Measurements from ENCODE around the gene RBFOX1. TPM values are rescaled to one million over a fixed set of nuclear protein-coding genes. Genes with fewer than 3 reads are reported as not detected.

Gene RBFOX1
- total RNA-seq, 1 donor from 2014 or later = 0.69 TPM

DNA sequence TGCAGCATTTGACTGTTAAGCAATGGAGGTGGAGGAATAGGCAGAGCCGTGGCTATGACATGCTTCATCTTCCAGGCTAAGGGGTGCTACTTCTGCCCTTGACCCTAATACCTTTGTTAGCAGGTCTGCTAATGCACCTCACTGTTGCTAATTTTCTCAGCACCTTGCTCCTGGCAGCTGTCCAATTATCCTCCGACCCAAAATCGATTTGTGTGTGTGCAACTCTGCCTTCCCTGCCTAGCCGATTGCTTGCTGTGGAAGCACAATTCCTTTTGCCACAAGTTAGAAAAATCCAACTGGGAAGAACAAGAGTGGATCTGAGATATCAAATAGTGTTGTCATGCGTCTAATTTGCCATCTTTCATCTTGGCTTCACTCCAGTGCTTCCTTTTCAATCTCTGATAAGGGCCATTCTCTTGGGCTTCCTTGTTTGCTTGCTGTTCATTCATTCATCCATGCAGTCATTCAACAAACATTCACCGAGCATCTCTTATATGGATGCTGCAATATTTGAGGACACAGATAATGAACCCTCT is 422.8 kb downstream of the RBFOX1 start:
- TF ChIP-seq, protein P1, sequence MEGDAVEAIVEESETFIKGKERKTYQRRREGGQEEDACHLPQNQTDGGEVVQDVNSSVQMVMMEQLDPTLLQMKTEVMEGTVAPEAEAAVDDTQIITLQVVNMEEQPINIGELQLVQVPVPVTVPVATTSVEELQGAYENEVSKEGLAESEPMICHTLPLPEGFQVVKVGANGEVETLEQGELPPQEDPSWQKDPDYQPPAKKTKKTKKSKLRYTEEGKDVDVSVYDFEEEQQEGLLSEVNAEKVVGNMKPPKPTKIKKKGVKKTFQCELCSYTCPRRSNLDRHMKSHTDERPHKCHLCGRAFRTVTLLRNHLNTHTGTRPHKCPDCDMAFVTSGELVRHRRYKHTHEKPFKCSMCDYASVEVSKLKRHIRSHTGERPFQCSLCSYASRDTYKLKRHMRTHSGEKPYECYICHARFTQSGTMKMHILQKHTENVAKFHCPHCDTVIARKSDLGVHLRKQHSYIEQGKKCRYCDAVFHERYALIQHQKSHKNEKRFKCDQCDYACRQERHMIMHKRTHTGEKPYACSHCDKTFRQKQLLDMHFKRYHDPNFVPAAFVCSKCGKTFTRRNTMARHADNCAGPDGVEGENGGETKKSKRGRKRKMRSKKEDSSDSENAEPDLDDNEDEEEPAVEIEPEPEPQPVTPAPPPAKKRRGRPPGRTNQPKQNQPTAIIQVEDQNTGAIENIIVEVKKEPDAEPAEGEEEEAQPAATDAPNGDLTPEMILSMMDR (IDR thresholded peaks at IDR 0.05; ENCODE audit: unreplicated experiment) = no peak
- no peak overlapping the region for H3K4me3 Mint-ChIP-seq (ENCODE audit: unreplicated experiment)
- no peaks in the 10 kb centered on the region for H3K9me3 Mint-ChIP-seq (ENCODE audit: unreplicated experiment)

More for the DNA sequence above, 422.8 kb downstream of the RBFOX1 start:
- H3K27ac Mint-ChIP-seq (ENCODE audit: unreplicated experiment) = no peak overlapping the region
- no peak for DNase-seq (ENCODE audit: low spot score)
- no peaks in the 10 kb centered on the region for H3K4me1 Mint-ChIP-seq (ENCODE audit: unreplicated experiment)
- H3K36me3 Mint-ChIP-seq (ENCODE audit: low read depth, unreplicated experiment) = no peaks in the 10 kb centered on the region
- peaks cover 2% of the 10 kb centered on the region for H3K27me3 Mint-ChIP-seq (ENCODE audit: unreplicated experiment)

Data from endothelial cell (in vitro differentiated cells).